NCI-H748 (cell line): ENCODE results near the gene CD68.

Experiments used
- DNase-seq: peaks from one replicate; lab custom pipeline; 2025; ENCODE audit not compliant: unreplicated experiment; lab: John Stamatoyannopoulos, UW

Gene CD68

GRCh38 chr17:7579001-7579833, at the start of gene CD68:
Gene CD68 (plus strand): TSS chr17:7579638. CDS start chr17:7579678, 40 bp downstream.
- DNase-seq = peak; percentile 55

GRCh38 chr17:7530023-7530900, 49.2 kb upstream of the CD68 start:
- DNase-seq = no peak

GRCh38 chr17:7538050-7538449, 41.4 kb upstream of the CD68 start:
- DNase-seq = no peak

DNA sequence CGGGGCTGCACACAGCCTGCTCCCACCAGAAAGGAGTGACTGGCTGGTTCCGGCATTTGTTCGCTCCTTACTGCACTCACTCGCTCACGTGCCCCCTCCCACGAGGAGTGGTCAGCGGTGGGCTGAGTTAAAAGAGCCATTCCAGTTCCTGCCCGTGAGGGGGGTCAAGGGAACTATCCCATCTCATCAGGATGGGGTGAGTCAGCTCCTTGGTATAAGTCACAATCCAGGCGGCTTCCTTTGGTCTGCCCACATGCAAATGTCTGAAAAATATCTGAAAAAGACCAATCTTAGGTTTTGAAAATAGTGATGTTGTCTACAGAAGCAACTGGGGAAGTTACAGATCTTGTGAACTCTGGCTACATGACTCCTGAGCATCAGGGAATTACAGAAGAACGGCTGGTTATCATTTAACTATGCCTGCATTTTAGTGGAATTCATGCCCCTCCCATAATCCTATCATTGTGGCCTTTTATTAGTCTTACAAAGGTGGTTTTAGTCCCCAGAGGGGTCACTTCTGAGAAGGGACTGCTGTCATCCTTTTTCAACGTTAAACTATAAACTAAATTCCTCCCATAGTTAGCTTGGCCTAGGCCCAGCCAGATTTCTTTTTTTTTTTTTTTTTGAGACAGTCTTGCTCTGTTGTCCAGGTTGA, 40.4 kb upstream of the CD68 start:
- no peak for DNase-seq

DNA sequence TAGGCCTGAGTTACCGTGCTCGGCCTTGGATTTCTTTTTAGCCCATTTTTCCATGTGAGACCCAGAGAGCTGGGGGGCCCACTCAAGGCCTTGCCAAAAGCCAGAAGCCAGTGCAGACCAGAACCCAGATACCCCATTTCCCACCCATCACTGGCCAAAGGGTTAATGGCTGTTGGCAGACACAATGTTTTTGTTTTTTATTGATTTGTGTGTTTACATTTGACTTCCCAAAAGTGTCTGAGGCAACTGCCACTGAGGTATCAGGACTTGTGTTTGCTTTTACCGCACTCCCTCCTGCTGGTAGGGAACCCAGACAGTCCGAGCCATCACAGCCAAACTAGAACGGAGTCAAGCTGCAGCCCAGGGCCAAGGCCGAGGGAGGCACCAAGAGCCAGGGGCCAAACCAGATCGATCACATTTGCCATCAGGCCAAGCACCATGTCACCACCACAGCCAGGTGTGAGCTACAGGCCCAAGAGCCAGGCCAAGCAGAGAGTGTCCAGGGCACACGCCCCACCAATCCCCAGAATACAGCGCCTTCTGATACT, 38.3 kb upstream of the CD68 start:
- no peak for DNase-seq

DNA sequence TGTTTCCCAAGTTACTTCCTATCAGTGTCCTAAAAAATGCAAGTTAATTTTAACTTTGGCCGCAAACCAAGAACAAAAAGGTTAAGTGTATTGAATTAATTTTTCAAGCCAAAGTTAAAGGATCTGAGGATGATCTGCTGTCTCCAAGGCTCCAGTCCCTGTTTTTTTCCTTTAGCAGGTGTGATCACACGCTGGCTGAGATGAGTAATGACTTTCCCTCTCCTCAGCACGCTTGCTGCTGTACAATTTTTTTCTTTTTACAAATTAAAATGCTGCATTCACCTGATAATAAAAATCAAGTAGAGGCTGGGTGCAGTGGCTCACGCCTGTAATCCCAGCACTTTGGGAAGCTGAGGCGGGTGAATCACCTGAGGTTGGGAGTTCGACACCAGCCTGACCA, 34.5 kb upstream of the CD68 start:
- DNase-seq = no peak

DNA sequence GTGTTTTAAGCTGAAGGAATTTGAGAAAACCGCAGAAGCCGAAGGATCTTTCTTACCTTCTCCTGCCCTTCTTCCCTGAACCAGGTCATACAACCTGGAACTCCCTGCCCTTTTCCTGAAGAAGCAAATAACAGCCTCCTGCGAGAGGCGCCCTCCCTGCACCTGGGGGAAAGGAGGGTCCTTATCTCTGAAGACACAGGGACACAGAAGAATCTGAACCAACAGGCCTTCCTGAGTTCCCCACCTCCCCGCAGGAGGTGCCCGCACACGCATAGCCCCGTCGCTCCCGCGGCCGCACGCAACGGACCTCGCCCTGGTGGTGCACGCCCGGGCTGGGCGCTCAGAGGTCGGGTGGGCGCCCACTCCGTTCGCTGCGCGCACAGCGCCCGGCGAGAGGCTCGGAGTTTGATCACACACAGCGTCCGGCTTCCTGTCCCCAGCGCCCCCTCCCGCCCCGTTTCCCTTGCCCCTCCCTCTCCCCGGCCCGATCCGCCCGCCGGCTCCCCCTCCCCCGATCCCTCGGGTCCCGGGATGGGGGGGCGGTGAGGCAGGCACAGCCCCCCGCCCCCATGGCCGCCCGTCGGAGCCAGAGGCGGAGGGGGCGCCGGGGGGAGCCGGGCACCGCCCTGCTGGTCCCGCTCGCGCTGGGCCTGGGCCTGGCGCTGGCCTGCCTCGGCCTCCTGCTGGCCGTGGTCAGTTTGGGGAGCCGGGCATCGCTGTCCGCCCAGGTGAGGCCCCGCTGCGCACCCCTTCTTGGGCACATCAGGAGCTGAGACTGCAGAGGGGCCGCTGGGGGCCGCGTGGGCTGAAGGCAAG, 30.6 kb upstream of the CD68 start, which contains the start of gene TNFSF12:
TSS of gene TNFSF12 (plus strand) at position 474 of the 816 bp plus-strand sequence. CDS start at position 570, 96 bp downstream.
- DNase-seq = peak; percentile 44

DNA sequence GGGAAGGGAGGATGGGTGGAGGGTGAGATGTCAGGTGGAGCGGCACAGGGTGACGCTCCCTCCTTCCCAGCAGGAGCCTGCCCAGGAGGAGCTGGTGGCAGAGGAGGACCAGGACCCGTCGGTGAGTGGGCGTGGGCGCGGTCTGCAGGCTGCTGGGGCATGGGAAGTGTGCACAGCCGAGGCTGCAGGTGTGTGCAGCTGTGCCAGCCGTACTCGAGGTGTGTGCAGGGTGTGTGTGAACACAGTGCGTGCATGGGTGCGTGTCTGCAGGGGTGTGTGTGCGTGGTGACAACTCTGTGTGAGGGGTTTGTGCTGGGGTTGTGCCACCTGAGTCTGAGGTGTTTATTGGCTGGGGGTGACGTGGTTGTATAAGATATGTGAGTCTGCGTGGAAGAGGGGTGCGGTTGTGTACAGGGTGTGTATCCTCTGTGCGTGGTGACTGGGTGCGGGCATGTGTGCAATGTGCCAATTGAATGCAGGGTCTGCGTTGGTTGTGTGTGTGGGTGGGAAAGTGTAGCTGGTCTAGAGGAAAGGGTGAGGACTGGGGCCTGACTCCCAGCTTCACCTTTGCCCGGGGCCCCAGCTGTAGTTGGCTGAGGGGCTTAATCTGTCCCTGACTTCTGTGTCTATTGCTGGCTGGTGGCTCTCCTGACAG, 29.9 kb upstream of the CD68 start:
- DNase-seq = no peak

DNA sequence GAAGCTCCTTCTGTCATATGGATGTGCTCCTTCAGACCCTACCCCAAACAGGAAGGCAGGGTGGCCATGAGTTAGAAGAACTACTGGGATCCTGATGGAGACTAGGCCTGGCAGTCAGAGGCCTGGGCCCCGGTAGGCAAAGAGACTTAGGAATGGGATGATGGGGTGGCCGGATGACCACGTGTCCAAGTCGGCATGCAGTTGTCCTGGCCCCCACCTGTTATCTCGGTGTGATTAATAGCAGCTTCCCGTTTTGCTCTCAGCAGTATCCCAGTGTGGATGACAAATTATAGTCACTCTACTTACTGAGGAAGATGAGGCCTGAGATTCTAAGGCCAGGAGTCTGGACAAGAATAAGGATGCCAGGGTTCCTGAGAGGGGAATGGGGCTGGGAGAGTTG, 29.1 kb upstream of the CD68 start:
- no peak for DNase-seq

DNA sequence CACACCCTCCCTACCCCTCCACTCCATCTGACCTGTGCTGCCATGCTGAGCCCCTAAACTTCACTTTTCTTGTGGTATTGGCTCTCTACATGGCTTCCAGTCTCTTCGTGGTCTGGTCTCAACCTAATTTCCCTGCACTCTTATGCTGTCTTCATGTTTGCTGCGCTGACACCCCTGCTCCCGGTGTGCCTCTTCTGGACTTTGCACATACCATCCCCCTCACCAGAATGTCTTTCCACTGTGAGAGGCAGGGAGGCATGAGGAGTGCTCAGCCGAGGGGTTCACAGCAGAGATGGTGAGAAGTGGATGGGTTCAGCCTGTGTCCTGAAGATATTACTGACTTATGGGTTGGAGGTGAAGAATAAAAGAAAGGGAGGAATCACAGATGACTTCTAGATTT, 28.0 kb upstream of the CD68 start:
- DNase-seq = no peak

DNA sequence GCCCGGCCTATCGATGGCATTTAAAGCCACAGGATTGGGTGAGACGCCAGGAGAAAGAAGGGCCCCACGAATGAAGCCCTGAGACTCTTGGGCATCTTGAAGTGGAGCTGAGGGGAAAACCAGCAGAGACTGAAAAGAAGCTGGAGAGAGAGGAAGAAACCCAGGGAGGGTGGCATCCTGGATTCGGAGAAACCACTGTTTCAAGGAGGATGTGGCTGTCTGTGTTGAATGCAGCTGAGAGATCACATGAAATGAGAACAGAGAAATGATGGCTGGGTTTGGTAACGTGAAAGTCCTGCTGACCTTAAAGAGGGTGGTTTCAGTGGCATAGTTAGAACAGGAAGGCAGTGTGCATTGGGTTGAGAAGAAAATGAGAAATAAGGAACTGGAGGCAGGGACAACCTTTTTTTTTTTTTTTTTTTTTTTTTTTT, 26.8 kb upstream of the CD68 start:
- no peak for DNase-seq

DNA sequence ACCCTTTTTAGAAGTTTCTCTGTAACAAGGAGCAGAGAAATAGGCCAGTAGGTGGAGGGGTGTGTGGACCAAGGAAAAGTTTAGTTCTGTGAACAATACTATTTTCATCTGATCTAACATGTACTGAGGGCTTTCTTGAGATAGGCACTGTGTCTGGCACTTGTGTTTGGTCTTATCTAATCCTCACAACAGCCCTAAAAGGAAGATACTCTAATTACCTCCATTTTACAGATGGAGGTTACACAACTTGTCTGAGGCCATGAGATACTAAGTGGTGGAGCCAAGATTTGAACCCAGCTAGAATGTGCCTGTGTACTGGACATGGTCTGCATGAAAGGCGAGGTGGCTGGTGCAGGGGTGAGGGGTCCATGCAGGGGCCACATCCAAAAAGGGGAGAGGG, 26.1 kb upstream of the CD68 start:
- no peak for DNase-seq

- no peak for DNase-seq
Measured at GRCh38 chr17:7555320-7555948, 24.0 kb upstream of the CD68 start.

GRCh38 chr17:7556627-7557026, 22.8 kb upstream of the CD68 start:
- DNase-seq = no peak

DNA sequence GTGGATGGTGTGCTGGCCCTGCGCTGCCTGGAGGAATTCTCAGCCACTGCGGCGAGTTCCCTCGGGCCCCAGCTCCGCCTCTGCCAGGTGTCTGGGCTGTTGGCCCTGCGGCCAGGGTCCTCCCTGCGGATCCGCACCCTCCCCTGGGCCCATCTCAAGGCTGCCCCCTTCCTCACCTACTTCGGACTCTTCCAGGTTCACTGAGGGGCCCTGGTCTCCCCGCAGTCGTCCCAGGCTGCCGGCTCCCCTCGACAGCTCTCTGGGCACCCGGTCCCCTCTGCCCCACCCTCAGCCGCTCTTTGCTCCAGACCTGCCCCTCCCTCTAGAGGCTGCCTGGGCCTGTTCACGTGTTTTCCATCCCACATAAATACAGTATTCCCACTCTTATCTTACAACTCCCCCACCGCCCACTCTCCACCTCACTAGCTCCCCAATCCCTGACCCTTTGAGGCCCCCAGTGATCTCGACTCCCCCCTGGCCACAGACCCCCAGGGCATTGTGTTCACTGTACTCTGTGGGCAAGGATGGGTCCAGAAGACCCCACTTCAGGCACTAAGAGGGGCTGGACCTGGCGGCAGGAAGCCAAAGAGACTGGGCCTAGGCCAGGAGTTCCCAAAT, 22.2 kb upstream of the CD68 start:
- no peak for DNase-seq

DNA sequence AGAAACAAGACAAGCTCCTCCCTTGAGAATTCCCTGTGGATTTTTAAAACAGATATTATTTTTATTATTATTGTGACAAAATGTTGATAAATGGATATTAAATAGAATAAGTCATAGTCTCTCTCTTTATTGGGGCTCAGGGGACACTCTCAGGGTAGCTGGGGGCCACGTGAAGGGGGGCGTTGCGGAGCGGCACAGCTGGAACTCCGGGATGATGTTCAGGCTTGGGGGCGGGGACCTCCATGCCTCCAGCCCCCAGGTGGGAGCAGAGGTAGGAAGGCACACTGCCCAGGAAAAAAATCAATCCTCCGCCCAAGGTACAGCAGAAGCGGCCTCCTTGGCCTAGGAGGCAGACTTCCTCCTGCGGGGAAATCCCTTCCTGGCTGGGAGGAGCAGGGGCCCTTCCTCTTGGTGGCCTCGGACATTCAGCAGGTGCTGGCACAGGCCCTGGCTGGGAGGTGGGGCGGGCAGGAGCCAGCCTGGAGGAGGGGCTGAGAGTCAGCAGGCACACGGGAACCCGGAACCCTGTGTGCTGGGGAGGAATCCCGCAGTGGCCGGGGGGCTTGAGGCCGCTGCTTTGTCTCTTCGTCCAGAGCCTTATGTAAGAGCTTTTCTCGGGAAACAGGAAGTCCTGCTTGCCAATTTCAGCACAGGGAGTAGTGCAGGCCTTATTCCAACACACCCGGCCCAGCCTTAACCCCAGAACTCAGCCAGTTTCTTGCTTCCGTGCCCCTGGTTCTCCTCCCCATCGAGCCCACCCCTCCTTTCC, 21.5 kb upstream of the CD68 start:
- DNase-seq = no peak

GRCh38 chr17:7558544-7559319, 20.7 kb upstream of the CD68 start, which contains the start of gene TNFSF13:
Gene TNFSF13 (plus strand): TSS chr17:7558750. CDS start chr17:7559040, 290 bp downstream.
- no peak for DNase-seq
